Kidney epithelial cell (primary cell): ENCODE data around the gene CNBP. TPM values are rescaled to one million over a fixed set of nuclear protein-coding genes. Genes with fewer than 3 reads are reported as not detected.
"Not testable (repeated sequence)": the region's sequence is repeated elsewhere in the genome, so short reads cannot be mapped to it uniquely, and the experiment has no call there.

ENCODE experiments used
- DNase-seq: peaks from one replicate; pipeline ENCODE4 v3.0.0-alpha.2; 2010; ENCODE audit warnings: low read depth
- H3K27me3 ChIP-seq: 2 replicates; pipeline ENCODE4 v1.6.0; 2011; ENCODE audit warnings: low read length; ENCODE audit not compliant: control insufficient read depth, insufficient read depth
- H3K36me3 ChIP-seq: 2 replicates; pipeline ENCODE4 v1.5.1; 2011; ENCODE audit warnings: low read length; ENCODE audit not compliant: control insufficient read depth, insufficient read depth
- H3K4me3 ChIP-seq: 2 replicates; pipeline ENCODE4 v1.5.1; 2011; ENCODE audit warnings: low read depth, mild to moderate bottlenecking, control low read depth, low read length
- CTCF ChIP-seq: IDR thresholded peaks from 2 replicates; pipeline ENCODE4 v1.5.1; 2011; ENCODE audit warnings: mild to moderate bottlenecking, moderate library complexity, low read length, control low read depth, inconsistent platforms; ENCODE audit not compliant: insufficient read depth, poor library complexity, severe bottlenecking
- total RNA-seq: library from RNA; depleted of rRNA; stranded (reverse); fragments of >200 nt; gene quantifications from 2 replicates; pipeline ENCODE4 v1.2.3, GENCODE V29; 2015

Gene CNBP
- total RNA-seq, 1 donor from 2014 or later = 271 TPM

GRCh38 chr3:129195731-129196256 lies 12.1 kb upstream of the CNBP start:
- Histone ChIP-seq H3K4me3 (no peak overlapping the region), H3K27me3 (no peaks in the 10 kb centered on the region), H3K36me3 (no peaks in the 10 kb centered on the region)
- peak; percentile 73 for DNase-seq
- no peak for TF ChIP-seq CTCF

GRCh38 chr3:129189793-129190192 lies 6.1 kb upstream of the CNBP start:
- not testable (repeated sequence) for H3K36me3 ChIP-seq, H3K4me3 ChIP-seq, H3K27me3 ChIP-seq, DNase-seq

- no peaks in the 10 kb centered on the region for H3K27me3 ChIP-seq
- no peaks in the 10 kb centered on the region for H3K36me3 ChIP-seq
- TF ChIP-seq CTCF = no peak
- H3K4me3 ChIP-seq = no peak overlapping the region
- DNase-seq = no peak
Measured at GRCh38 chr3:129187857-129188256, 4.2 kb upstream of the CNBP start.

GRCh38 chr3:129185783-129186182 lies 2.1 kb upstream of the CNBP start:
- DNase-seq = no peak
- Histone ChIP-seq H3K27me3 (no peaks in the 10 kb centered on the region), H3K36me3 (no peaks in the 10 kb centered on the region), H3K4me3 (no peak overlapping the region)
- TF ChIP-seq CTCF = no peak

- peak overlapping the region; percentile 67 for H3K4me3 ChIP-seq
- H3K36me3 ChIP-seq, DNase-seq, H3K27me3 ChIP-seq: not testable (repeated sequence)
Measured at GRCh38 chr3:129184784-129185542, 1.3 kb upstream of the CNBP start.

- TF ChIP-seq CTCF = no peak
- DNase-seq = no peak
- peak overlapping the region; percentile 67 for H3K4me3 ChIP-seq
- H3K36me3 ChIP-seq = no peaks in the 10 kb centered on the region
- H3K27me3 ChIP-seq = no peaks in the 10 kb centered on the region
Measured at GRCh38 chr3:129184396-129184657, 631 bp upstream of the CNBP start.

- DNase-seq = no peak
- no peak for TF ChIP-seq CTCF
- no peaks in the 10 kb centered on the region for H3K36me3 ChIP-seq
- peak overlapping the region; percentile 67 for H3K4me3 ChIP-seq
- no peaks in the 10 kb centered on the region for H3K27me3 ChIP-seq
Measured at GRCh38 chr3:129182390-129183185, 1.1 kb downstream of the CNBP start.
